Activated CD4-positive, CD25-positive, alpha-beta regulatory T cell treated with anti-CD3 and anti-CD28 coated beads, Interleukin-2, amount 50 U/mL, for 24 hours (primary cell): Measurements from ENCODE around the gene PARD6B.
"Not testable (repeated sequence)": the region's sequence is repeated elsewhere in the genome, so short reads cannot be mapped to it uniquely, and the experiment has no call there.

ENCODE experiments used
- ATAC-seq, 2 donors: fragments of 150-1000 bp; cut with Tn5 transposase; one replicate each; pipeline ENCODE4 v1.10.0; 2021; ENCODE audit warnings: mild to moderate bottlenecking in 1 of 2, moderate library complexity in 1 of 2

Gene PARD6B

GRCh38 chr20:50703651-50704438, 27.5 kb upstream of the PARD6B start:
- ATAC-seq = not testable (repeated sequence)

- no peak for ATAC-seq
These were observed 26.9 kb upstream of the PARD6B start for GRCh38 chr20:50704514-50704913.

GRCh38 chr20:50704971-50705370, 26.4 kb upstream of the PARD6B start:
- ATAC-seq = no peak

GRCh38 chr20:50708845-50709635, 22.3 kb upstream of the PARD6B start:
- no peak for ATAC-seq

DNA sequence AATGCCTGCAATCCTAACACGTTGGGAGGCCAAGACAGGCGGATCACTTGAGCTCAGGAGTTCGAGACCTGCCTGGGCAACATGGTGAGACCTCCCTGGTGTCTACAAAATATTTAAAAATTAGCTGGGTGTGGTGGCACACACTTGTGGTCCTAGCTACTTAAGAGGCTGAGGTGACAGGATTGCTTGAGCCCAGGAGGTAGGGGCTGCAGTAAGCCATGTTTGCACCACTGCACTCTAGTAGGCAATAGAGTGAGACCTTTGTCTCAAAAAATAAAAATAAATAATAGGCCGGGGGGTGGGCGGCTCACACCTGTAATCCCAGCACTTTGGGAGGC, 21.8 kb upstream of the PARD6B start:
- no peak for ATAC-seq

- no peak for ATAC-seq
These were observed 20.8 kb upstream of the PARD6B start for GRCh38 chr20:50710492-50711063.

- no peak for ATAC-seq
These were observed 20.1 kb upstream of the PARD6B start for GRCh38 chr20:50711113-50711825.

- no peak for ATAC-seq
These were observed 18.4 kb upstream of the PARD6B start for GRCh38 chr20:50712771-50713656.

- no peak for ATAC-seq
These were observed 17.7 kb upstream of the PARD6B start for GRCh38 chr20:50713657-50714101.

- ATAC-seq = not testable (repeated sequence)
These were observed 17.0 kb upstream of the PARD6B start for GRCh38 chr20:50714426-50714825.

- ATAC-seq = no peak
These were observed 15.7 kb upstream of the PARD6B start for GRCh38 chr20:50715694-50716093.

- no peak for ATAC-seq
These were observed 14.9 kb upstream of the PARD6B start for GRCh38 chr20:50716518-50716917.

DNA sequence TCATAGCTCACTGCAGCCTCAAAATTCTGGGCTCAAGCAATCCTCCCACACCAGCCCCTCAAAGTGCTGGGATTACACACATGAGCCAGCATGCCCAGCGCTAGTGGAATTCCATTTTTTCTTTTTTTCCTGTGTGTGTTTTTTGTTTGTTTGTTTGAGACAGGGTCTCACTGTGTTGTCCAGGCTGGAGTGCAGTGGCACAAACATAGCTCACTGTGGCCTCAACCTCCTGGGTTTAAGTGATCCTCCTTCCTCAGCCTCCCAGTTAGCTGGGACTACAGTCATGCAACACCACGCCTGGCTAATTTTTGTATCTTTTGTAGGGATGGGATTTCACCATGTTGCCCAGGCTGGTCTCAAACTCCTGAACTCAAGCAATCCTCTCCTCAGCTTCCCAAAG, 14.1 kb upstream of the PARD6B start:
- no peak for ATAC-seq

GRCh38 chr20:50717974-50718761, 13.2 kb upstream of the PARD6B start:
- ATAC-seq = no peak

GRCh38 chr20:50719328-50719727, 12.1 kb upstream of the PARD6B start:
- ATAC-seq = no peak

DNA sequence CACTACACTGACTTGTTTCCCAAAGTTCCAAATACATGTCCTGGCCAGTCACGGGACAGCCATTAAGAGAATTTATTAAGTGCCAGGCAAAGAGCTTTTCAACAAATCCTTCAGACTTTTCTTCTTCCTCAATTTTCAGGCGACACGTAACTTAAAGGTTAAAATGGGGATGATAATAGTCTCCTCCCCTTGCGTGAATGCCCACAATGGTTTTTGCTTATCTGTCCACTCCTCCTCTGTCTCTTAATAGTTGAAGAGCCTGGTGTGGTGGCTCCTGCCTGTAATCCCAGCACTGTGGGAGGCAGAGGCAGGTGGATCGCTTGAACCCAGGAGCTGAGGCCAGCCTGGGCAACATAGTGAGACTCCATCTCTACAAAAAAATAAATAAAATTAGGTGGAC, 11.4 kb upstream of the PARD6B start:
- no peak for ATAC-seq

GRCh38 chr20:50720582-50720981, 10.8 kb upstream of the PARD6B start:
- ATAC-seq = no peak

- ATAC-seq = no peak
These were observed 9.5 kb upstream of the PARD6B start for GRCh38 chr20:50721881-50722281.

DNA sequence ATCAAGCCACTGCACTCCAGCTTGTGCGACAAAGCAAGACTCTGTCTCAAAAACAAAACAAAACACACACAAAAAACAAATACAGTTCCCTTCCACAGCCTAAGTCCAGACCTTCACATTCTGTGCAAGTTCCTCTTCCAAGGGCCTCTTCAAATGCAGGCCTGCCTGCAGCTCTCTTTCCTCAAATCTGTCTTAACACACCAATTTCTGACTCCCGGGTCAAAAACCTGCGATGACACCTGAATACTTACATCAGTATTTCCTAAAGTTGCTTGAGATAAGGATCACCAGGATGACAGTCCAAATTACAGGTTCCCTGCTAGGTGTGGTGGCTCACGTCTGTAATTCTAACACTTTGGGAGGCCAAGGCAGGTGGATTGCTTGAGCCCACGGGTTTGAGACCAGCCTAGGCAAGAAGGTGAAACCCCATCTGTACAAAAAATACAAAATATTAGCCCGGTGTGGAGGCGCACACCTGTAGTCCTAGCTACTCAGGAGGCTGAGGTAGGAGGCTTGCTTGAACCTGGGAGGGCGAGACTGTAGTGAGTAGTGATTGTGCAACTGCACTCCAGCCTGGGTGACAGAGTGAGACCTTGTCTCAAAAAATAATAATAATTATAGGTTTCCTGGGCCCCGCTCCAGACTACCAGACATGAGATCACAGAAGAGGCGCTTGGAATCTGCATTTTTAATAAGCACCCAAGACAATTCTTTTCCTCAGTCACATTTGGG, 8.8 kb upstream of the PARD6B start:
- ATAC-seq = no peak

- no peak for ATAC-seq
These were observed 7.7 kb upstream of the PARD6B start for GRCh38 chr20:50723672-50724071.
